ENCODE measurements around the gene CYP46A1.

CYP46A1 gene

GRCh38 chr14:99696929-99697328 lies 12.8 kb downstream of the CYP46A1 start:
- no peak for DNase-seq (ENCODE audit: low read depth)
- TF ChIP-seq CTCF (IDR thresholded peaks at IDR 0.05; ENCODE audit: insufficient read depth, low read depth, low read length, missing control alignments) = no peak
- H3K4me3 ChIP-seq (ENCODE audit: low read length) = no peak overlapping the region

- no peak for TF ChIP-seq CTCF (IDR thresholded peaks at IDR 0.05; ENCODE audit: insufficient read depth, low read depth, low read length, missing control alignments)
- no peak overlapping the region for H3K4me3 ChIP-seq (ENCODE audit: low read length)
Observed at GRCh38 chr14:99698236-99698635, 14.1 kb downstream of the CYP46A1 start.

GRCh38 chr14:99698642-99699041 lies 14.5 kb downstream of the CYP46A1 start:
- H3K4me3 ChIP-seq (ENCODE audit: low read length) = no peak overlapping the region
- no peak for TF ChIP-seq CTCF (IDR thresholded peaks at IDR 0.05; ENCODE audit: insufficient read depth, low read depth, low read length, missing control alignments)
- DNase-seq (ENCODE audit: low read depth) = no peak

More at GRCh38 chr14:99698236-99698635, 14.1 kb downstream of the CYP46A1 start:
- DNase-seq (ENCODE audit: low read depth) = no peak

- TF ChIP-seq CTCF (IDR thresholded peaks at IDR 0.05; ENCODE audit: insufficient read depth, low read depth, low read length, missing control alignments) = no peak
- DNase-seq (ENCODE audit: low read depth) = no peak
- H3K4me3 ChIP-seq (ENCODE audit: low read length) = no peak overlapping the region
Observed at GRCh38 chr14:99699085-99699760, 15.1 kb downstream of the CYP46A1 start.

GRCh38 chr14:99699861-99700260 lies 15.8 kb downstream of the CYP46A1 start:
- no peak overlapping the region for H3K4me3 ChIP-seq (ENCODE audit: low read length)
- no peak for DNase-seq (ENCODE audit: low read depth)
- TF ChIP-seq CTCF (IDR thresholded peaks at IDR 0.05; ENCODE audit: insufficient read depth, low read depth, low read length, missing control alignments) = no peak

- no peak for TF ChIP-seq CTCF (IDR thresholded peaks at IDR 0.05; ENCODE audit: insufficient read depth, low read depth, low read length, missing control alignments)
- H3K4me3 ChIP-seq (ENCODE audit: low read length) = no peak overlapping the region
- no peak for DNase-seq (ENCODE audit: low read depth)
Observed at GRCh38 chr14:99700379-99700778, 16.3 kb downstream of the CYP46A1 start.

GRCh38 chr14:99701260-99701659 lies 17.2 kb downstream of the CYP46A1 start:
- no peak overlapping the region for H3K4me3 ChIP-seq (ENCODE audit: low read length)
- peak; percentile 10 for DNase-seq (ENCODE audit: low read depth)
- TF ChIP-seq CTCF (IDR thresholded peaks at IDR 0.05; ENCODE audit: insufficient read depth, low read depth, low read length, missing control alignments) = no peak
